Smooth muscle cell (in vitro differentiated cells): ENCODE results near the gene AGPAT4. TPM values are rescaled to one million over a fixed set of nuclear protein-coding genes. Genes with fewer than 3 reads are reported as not detected.
A peak's percentile ranks its signal among the peaks of the same experiment; 100 is the strongest.

Experiments used
- DNase-seq: peaks from one replicate; lab custom pipeline; 2025; ENCODE audit not compliant: unreplicated experiment; lab: John Stamatoyannopoulos, UW
- H2AFZ ChIP-seq: fragments of 200-600 bp; sonication (generic); 2 replicates; pipeline ENCODE4 v1.6.0; 2016; ENCODE audit warnings: antibody characterized with exemption, low read depth, mild to moderate bottlenecking
- H3F3A ChIP-seq: fragments of 200-600 bp; sonication (generic); 2 replicates; pipeline ENCODE4 v1.6.0; 2017; ENCODE audit warnings: antibody characterized with exemption, low read depth
- H3K27ac ChIP-seq: fragments of 200-600 bp; sonication (generic); 2 replicates; pipeline ENCODE4 v1.5.1; 2016; ENCODE audit warnings: low read depth, mild to moderate bottlenecking
- H3K27me3 ChIP-seq: fragments of 200-600 bp; sonication (generic); 2 replicates; pipeline ENCODE4 v1.6.1; 2016; ENCODE audit warnings: low read depth, mild to moderate bottlenecking
- H3K36me3 ChIP-seq: fragments of 200-600 bp; sonication (generic); 2 replicates; pipeline ENCODE4 v1.5.1; 2016; ENCODE audit warnings: low read depth
- H3K4me1 ChIP-seq: fragments of 200-600 bp; sonication (generic); 2 replicates; pipeline ENCODE4 v1.5.1; 2016; ENCODE audit warnings: low read depth
- H3K4me2 ChIP-seq: fragments of 200-600 bp; sonication (generic); 2 replicates; pipeline ENCODE4 v1.6.0; 2016; ENCODE audit warnings: mild to moderate bottlenecking
- H3K4me3 ChIP-seq: fragments of 200-600 bp; sonication (generic); 2 replicates; pipeline ENCODE4 v1.5.1; 2016; ENCODE audit warnings: mild to moderate bottlenecking
- H3K79me2 ChIP-seq: fragments of 200-600 bp; sonication (generic); 2 replicates; pipeline ENCODE4 v1.6.0; 2016; ENCODE audit warnings: low read depth, mild to moderate bottlenecking
- H3K9ac ChIP-seq: fragments of 200-600 bp; sonication (generic); 2 replicates; pipeline ENCODE4 v1.6.0; 2016; ENCODE audit warnings: low read depth
- H3K9me3 ChIP-seq: fragments of 200-600 bp; sonication (generic); replicated peaks from 2 replicates; pipeline ENCODE4 v1.5.1; 2016; ENCODE audit warnings: low read depth
- H4K20me1 ChIP-seq: fragments of 200-600 bp; sonication (generic); 2 replicates; pipeline ENCODE4 v1.6.0; 2016; ENCODE audit warnings: low read depth
- CTCF ChIP-seq: fragments of 200-600 bp; sonication (generic); IDR thresholded peaks from 2 replicates; pipeline ENCODE4 v1.5.1; 2017; ENCODE audit warnings: borderline replicate concordance, mild to moderate bottlenecking, antibody characterized with exemption; ENCODE audit not compliant: insufficient read depth, poor library complexity, severe bottlenecking
- WGBS: methylation state at CpG from one replicate; pipeline ENCODE4 v1.1.7; 2016; ENCODE audit warnings: low lambda C conversion rate; 5-methylcytosine and 5-hydroxymethylcytosine counted together
- polyA plus RNA-seq: library from polyadenylated mRNA; unstranded; fragments of >200 nt; fragmentation: Nextera tagmentation; extraction: Ambion mirVana; gene quantifications from 2 replicates; pipeline ENCODE4 v1.2.1, GENCODE V29; 2016
- total RNA-seq: library from RNA; depleted of rRNA; stranded (reverse); fragments of >200 nt; gene quantifications from 2 replicates; pipeline ENCODE4 v1.2.3, GENCODE V29; 2014

Gene AGPAT4
- total and polyA plus RNA-seq, 2 experiments from 2014 or later, result 51.4 to 51.8 TPM

GRCh38 chr6:161265554-161265953, 8.3 kb downstream of the AGPAT4 start:
- Histone ChIP-seq H3F3A (peaks cover 6% of the 10 kb centered on the region), H3K4me1 (peaks cover 21% of the 10 kb centered on the region), H3K27ac (peak overlapping the region; percentile 26), H3K4me3 (no peak overlapping the region), H3K4me2 (no peak overlapping the region), H4K20me1 (peaks cover 91% of the 10 kb centered on the region), H3K9me3 (no peaks in the 10 kb centered on the region), H3K27me3 (no peaks in the 10 kb centered on the region), H3K36me3 (no peaks in the 10 kb centered on the region), H2AFZ (no peak overlapping the region), H3K79me2 (peaks cover 95% of the 10 kb centered on the region), H3K9ac (no peak overlapping the region)
- TF ChIP-seq CTCF, result no peak
- DNase-seq, result no peak
- WGBS, result 99% methylated on average over 6 of the region's 6 CpGs

GRCh38 chr6:161264181-161264580, 9.7 kb downstream of the AGPAT4 start:
- DNase-seq, result no peak
- H3F3A ChIP-seq, result peaks cover 17% of the 10 kb centered on the region
- H3K4me1 ChIP-seq, result peaks cover 19% of the 10 kb centered on the region
- no peak overlapping the region for H3K27ac ChIP-seq
- no peak for TF ChIP-seq CTCF
- no peak overlapping the region for H2AFZ ChIP-seq
- H3K9me3 ChIP-seq, result no peaks in the 10 kb centered on the region
- no peak overlapping the region for H3K9ac ChIP-seq
- WGBS, result 94% methylated on average over 8 of the region's 8 CpGs
- no peak overlapping the region for H3K4me2 ChIP-seq
- H3K27me3 ChIP-seq, result no peaks in the 10 kb centered on the region
- H3K79me2 ChIP-seq, result peaks cover 91% of the 10 kb centered on the region
- no peak overlapping the region for H3K4me3 ChIP-seq
- peaks cover 6% of the 10 kb centered on the region for H3K36me3 ChIP-seq
- peaks cover 78% of the 10 kb centered on the region for H4K20me1 ChIP-seq

GRCh38 chr6:161261816-161262215, 12.0 kb downstream of the AGPAT4 start:
- Histone ChIP-seq H3K9ac (no peak overlapping the region), H3K4me2 (no peak overlapping the region), H3K79me2 (peaks cover 82% of the 10 kb centered on the region), H3K27me3 (no peaks in the 10 kb centered on the region), H3K4me3 (no peak overlapping the region), H3K4me1 (peaks cover 18% of the 10 kb centered on the region), H3K36me3 (peaks cover 6% of the 10 kb centered on the region), H3K9me3 (no peaks in the 10 kb centered on the region), H3F3A (peaks cover 30% of the 10 kb centered on the region), H4K20me1 (peaks cover 54% of the 10 kb centered on the region), H3K27ac (peak overlapping the region; percentile 31), H2AFZ (no peak overlapping the region)
- 74% methylated on average over 3 of the region's 3 CpGs for WGBS
- no peak for DNase-seq
- TF ChIP-seq CTCF, result no peak

- Histone ChIP-seq H3K27ac (peak overlapping the region; percentile 31), H3F3A (peaks cover 30% of the 10 kb centered on the region), H3K4me1 (peaks cover 18% of the 10 kb centered on the region), H3K4me3 (no peak overlapping the region), H3K9ac (no peak overlapping the region), H3K36me3 (peaks cover 6% of the 10 kb centered on the region), H3K79me2 (peaks cover 78% of the 10 kb centered on the region), H3K27me3 (no peaks in the 10 kb centered on the region), H3K9me3 (no peaks in the 10 kb centered on the region), H3K4me2 (no peak overlapping the region), H4K20me1 (peaks cover 49% of the 10 kb centered on the region), H2AFZ (no peak overlapping the region)
- no peak for TF ChIP-seq CTCF
- WGBS, result 81% methylated on average over 8 of the region's 8 CpGs
- DNase-seq, result no peak
Observed at GRCh38 chr6:161261325-161261724, 12.5 kb downstream of the AGPAT4 start.
